SK-N-MC (cell line): Measurements from ENCODE around the gene IFIT5.

Source experiments
- FOXP2 ChIP-seq: optimal IDR thresholded peaks from 2 replicates; pipeline ENCODE3; 2011; ENCODE audit warnings: mild to moderate bottlenecking, moderate library complexity; ENCODE audit not compliant: insufficient read depth; ENCODE audit errors: extremely low read length, control extremely low read depth
- POLR2AphosphoS5 ChIP-seq: IDR thresholded peaks from 2 replicates; pipeline ENCODE4 v1.6.1; 2012; ENCODE audit warnings: mild to moderate bottlenecking, low read depth, low read length, borderline replicate concordance

- TF ChIP-seq FOXP2 (no peak), POLR2AphosphoS5 (no peak)
These were observed 16.2 kb upstream of the IFIT5 start for GRCh38 chr10:89398003-89398749.
